Activated CD4-positive, alpha-beta T cell treated with anti-CD3 and anti-CD28 coated beads, Interleukin-2, amount 50 U/mL, for 4 hours (primary cell): ENCODE results near the gene INCA1.

Source experiments
- DNase-seq, 2 experiments: peaks; one replicate each; pipeline ENCODE4 v3.0.0-alpha.2; 2020

The INCA1 gene

DNA sequence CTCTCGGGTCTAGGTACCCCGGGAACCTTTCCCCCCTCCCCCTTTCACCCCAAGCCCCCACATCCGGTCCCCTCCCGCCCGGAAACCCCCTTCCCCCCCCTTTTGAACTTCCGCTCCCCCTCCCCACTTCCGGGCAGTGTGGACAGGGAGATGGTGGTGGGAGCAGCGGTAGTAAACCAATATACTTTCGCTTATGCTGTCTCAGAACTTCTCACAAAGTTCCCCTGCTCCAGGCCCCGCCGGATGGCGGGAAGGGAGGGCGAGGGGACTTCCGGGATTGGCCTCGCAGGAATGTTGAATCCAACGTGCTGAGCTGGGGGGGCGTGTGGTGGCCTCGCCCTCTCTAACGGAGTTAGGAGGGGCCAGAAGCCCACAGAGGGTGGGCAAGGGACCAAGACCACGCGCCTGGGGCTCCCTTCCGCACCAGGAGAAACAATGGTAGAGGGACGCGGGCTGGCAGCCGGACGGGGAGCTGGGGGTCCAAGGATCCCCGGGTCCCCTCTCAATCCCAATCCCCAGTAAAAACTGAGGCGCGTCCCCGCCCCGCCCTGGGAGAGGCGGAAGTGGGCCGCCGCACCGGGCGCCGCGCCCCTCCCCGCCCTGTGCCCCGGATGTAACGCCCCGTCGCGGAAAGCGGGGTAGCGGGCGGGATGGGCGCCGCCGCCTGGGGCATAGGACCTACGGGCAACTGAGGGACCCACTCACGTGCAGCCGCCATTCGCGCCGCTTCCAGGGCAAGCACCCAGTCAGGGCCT, 49.7 kb downstream of the INCA1 start:
- peak; percentile 51 to 52 for DNase-seq

DNA sequence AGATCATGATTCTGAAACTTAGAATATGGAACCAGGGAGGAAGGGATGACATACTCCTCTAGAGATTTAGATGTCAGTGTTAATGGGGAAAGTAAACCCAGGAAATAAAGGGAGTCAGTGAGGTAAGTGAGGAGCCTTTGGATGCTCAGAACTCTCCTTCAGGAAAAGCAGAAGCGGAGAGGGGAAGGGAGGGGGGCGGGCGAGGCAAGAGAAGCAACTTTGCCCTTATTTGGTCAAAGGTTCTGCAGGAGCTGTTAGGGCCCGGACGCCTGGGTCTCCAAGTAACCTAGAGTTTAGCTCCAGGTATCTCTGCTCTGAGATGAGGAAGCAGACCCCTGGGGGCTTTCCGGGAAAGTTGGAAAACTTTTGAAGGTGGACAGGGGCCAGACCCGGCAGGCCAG, 50.3 kb downstream of the INCA1 start:
- DNase-seq: no peak

DNA sequence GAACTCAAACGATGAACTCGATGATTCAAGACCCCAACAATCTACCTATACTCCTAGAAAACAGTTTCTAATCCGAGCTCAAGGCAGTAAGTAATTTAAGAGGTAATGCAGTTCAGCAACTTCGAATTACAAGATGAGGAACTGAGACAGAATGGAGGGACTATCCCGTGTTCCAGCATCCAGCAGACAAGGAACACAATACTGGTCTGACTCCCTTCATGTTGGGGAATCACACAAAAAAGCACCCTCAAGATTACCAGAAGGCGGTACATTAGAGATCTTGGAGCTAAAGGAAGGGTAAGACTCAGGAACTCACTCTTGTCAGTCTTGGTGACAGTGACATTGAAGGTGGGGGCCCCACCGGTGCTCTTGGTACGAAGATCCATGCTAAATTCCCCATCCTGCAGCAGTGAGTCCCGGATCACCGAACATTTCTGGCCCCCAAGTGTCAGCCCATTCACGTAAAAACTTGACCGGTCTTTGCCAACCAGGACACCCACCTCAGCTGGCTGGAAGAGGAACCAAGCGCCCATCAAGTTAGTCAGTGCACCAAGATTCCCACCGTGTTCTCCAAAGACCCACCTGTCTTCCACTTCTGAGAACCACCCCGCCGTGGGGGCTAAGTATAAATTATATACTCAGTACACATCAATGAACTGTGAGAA, 50.9 kb downstream of the INCA1 start:
- DNase-seq: no peak

DNA sequence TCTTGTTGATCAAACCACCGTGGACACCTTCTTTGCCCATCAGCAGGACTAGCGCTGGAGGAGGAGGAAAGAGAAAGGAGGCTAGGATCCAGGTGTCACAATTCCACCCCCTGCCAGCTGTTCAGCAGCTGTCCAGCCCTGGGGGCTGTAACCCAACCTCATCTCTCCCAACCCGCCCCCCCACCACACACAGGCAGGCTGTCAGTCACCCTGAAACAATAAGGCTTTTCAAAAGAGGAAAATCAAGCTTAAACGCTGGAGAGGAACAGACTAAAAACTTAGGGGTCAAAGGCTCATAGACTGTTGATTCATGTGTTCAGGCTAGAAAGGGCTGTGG, 51.4 kb downstream of the INCA1 start:
- DNase-seq: no peak

DNA sequence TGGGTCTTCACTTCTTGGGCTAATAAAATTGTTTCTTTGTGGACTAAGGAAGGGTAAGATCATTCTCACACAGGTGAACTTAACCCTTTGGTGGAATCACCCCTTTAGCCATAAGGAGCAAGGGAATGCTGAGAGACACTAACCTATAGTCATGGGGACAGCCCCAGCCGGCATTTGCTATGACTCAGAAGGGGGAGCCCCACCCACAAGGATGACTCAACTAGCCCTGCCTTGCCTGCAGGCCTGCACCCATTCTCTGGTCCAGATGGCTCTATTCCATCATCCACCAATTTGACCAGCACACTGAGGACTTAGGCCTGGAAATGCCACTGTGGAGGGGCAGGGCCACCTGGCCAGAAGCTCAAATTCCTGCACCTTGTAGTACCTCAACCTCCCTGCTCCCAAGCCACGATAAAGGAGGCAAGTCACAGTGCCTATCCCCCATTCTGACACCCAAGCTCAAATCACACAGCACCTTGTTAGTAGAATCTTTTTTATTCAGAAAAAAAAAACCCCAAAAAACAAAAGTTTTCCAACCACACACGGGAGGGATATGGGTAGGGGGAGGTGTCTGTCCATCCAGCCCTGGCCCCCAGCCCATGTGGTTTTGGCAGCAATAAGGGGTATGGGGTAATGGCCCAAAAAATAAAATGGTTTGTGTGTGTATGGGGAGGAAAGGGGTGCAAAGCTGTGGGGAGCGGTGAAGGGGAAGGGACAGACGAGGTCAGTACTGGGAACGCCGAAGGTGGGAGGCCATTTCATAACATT, 52.0 kb downstream of the INCA1 start:
- peak; percentile 82 to 83 for DNase-seq

DNA sequence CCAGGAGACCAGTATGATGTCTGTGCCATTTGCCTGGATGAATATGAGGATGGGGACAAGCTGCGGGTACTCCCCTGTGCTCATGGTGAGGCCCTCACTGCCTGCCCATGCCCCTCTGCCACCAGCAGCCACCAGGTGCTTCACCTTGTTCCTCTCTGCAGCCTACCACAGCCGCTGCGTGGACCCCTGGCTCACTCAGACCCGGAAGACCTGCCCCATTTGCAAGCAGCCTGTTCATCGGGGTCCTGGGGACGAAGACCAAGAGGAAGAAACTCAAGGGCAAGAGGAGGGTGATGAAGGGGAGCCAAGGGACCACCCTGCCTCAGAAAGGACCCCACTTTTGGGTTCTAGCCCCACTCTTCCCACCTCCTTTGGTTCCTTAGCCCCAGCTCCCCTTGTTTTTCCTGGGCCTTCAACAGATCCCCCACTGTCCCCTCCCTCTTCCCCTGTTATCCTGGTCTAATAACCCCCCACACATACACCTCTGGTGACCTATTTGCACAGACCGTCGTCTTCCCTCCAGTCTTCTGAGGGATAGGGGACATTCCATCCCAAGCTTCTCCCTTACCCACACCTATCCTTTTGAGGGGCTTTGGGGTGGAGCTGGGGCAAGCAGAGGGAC, 52.7 kb downstream of the INCA1 start:
- DNase-seq: no peak

DNA sequence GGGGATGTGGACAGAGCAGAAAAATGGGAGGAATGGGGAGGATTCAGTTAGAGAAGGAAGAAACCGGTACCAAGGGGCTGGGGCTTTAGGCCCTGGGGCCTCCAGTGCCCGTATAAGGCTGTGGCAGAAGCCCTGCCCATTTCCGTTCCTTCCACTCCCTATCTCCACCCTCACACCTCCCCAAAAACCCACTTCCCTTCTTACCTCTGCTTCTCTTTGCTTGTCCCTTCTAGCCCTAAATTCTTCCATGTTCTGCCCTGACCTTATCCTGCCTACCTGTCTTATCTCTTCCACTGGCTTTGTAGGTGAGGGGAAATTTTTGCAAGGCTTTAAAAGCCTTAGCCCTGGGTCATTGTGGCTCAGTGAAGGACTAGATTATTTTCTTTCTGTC, 53.2 kb downstream of the INCA1 start:
- DNase-seq: no peak

DNA sequence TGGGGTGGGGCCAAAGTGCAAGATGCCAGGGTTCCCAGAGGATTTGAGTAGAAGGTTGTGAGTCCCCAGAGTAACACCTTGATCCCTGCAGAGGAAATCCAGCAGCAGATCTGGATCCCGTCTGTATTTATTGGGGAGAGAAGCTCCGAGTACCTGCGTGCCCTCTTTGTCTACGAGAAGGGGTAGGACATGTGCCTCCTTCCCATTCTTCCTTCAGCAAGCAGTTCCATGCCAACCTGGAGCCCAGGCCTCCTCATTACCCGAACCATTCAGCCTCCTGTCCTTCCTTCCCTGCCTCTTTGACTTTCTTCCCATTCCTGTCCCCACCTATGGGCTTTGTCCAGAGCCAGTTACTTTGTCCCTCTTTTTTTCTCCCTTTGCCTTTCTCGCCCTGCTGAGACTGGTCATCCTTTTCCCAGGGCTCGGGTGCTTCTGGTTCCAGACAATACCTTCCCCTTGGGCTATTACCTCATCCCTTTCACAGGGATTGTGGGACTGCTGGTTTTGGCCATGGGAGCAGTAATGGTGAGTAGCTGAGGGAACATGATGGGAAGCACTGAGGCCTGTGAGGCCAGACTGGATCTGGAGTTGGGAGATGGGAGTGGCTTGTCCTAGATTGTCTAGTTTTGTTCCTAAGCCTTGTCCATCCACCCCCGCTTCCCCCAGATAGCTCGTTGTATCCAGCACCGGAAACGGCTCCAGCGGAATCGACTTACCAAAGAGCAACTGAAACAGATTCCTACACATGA, 54.4 kb downstream of the INCA1 start:
- DNase-seq: no peak

DNA sequence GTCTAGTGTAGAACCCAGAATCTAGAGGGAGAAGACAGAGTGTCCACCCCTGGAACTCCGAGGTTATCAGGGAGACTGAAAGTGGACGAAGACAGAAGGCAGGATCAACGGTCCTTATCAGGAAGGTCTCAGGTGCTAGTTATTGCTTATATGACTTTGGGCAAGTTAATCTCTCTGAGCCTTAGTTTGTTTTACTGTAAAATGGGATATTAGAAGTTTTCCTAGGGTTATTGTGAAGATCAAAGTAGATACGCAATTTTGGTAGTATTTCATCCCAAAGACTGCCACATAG, 56.1 kb downstream of the INCA1 start:
- DNase-seq: no peak

DNA sequence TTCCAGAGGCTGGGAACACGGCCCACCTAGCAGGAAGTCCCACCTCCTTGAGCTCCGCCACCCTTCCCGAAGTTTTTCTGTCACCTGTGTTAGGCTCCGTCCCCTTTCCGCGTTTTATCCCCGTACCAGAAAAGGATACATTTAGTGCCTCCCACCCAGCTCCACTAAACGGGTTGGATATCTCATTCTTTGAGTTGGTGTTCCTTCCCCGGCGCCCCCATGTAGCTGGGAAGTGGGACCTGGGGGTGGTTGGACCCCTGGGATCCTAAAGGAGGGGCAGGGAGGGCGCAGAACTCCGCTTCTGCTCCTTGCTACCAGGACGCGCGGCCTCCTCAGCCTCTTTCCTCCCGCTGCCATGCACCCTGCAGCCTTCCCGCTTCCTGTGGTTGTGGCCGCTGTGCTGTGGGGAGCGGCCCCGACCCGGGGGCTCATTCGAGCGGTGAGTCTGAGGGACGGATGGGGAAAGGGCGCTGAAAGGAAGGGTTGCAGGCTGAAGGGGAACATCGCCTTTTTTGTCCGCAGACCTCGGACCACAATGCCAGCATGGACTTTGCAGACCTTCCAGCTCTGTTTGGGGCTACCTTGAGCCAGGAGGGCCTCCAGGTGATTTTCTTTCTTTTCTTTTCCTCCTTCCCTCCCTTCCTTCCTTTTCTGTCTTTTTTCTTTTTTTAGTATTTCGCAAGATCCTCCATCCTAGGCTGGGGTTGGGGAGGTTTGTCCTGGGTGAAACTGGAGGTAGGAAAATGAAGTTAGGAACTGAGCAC, 56.6 kb downstream of the INCA1 start:
- no peak for DNase-seq

DNA sequence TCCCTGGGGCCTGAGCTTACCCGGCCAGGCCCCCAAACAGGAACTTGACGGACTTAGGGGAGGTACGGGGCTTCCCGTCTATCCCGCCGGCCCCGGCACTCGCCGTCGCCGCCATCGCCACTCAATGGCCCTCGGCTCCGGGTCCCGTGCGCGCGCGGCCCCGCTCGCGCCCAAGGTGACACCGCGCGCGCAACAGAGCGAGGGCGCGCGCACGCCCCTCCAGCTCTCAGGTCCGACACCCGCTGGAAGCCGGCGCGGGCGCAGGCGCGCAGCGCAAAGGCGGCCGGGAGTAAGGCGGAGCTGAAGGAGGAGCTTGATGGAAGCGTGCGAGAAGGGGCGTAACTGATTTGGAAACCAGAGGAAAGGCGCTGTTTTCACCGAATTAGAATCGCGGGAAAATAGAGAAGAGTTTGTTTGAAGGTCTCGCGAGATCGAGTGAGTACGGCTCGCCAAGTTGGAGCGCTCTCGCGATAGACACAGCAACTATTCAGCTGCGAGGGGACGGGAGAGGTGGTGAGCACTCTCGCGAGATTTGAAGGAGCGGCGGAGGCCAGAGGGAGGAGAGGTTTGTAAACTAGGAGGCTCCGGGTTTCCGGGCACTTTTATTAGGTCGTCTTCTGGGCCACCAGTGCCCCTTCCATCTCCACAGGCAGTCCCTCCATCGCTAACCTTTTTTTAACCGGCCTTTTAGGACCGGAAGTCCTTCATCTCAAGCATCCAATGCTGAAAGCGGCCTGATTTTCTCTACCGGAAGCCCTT, 57.3 kb downstream of the INCA1 start, which contains the start of the genes RNF167 and SLC25A11:
Gene RNF167 (plus strand): TSS at position 473 of the 759 bp plus-strand sequence. CDS start 642 bp downstream, outside the sequence.
Gene SLC25A11 (minus strand): TSS at position 251 of the 759 bp plus-strand sequence. CDS start 136 bp downstream, at position 115.
- DNase-seq: peak; percentile 91 to 95

DNA sequence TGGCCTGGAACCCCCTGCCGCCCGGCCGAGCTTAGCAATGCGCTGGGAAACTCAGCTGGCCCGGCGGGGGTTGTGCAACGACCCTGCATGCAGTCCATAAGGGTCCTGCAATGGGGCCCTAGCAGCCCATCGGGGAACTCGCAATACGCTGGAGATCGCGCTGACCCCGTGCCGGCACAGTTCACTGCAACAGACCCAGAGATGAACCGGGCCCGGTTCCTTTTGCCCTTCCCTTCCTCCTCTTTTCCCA, 57.9 kb downstream of the INCA1 start:
- DNase-seq: no peak

DNA sequence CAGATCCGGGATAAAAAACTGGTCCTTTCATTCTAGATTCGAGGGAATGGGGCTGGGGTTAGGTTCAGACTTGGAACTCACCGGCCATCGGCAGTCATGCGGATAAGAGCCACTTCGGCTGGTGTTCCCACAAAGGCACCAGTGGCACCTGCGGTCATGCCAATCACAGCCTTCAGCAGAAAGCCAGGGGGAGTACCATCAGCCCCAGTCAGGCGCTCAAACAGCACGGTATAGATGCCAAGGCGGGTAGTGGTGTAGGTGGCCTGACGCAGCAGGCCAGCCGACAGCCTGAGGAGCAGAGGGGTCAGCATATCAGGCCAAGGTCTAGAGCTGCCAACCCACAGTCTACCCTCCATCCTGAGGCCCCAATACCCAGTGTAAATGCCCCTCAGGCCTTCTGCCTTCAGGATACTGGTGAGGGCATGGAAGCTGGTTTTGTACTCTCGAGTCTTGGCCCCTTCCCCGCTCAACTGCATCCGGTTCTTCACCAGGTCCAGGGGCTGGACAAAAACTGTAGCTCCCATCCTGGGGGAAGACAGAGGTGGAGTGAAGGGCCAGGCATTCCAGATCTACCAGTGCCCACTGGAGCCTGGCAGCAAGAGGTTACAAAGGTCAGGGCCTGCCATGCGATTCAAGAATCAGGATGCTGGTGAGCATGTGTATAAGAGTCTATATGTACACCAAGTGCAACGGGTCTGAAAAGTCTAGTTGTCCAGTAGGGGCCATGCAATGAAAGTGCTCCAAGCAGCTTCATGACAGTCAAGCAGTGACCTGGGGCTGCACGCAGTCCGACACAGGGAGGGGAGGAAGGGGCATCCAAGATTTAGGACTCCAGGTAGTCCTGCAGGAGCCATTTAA, 58.4 kb downstream of the INCA1 start:
- DNase-seq: no peak
